Natural killer cell (primary cell): ENCODE data around the gene VWA8. TPM values are rescaled to one million over a fixed set of nuclear protein-coding genes. Genes with fewer than 3 reads are reported as not detected.
A peak's percentile ranks its signal among the peaks of the same experiment; 100 is the strongest.

Source experiments
- ATAC-seq, 3 donors: fragments of 150-1000 bp in 2 of 3; fragments of 200-7000 bp in 1 of 3; cut with Tn5 transposase; 1 replicate in 1 of 3; 2 replicates in 2 of 3; pipeline ENCODE4 v1.10.0; 2021; ENCODE audit warnings: mild to moderate bottlenecking in 2 of 3, moderate library complexity in 2 of 3
- DNase-seq, 2 donors: peaks; one replicate each; pipeline versions ENCODE4 v3.0.0 to v3.0.0-alpha.2; 2013 to 2021; ENCODE audit warnings: mixed read lengths in 1 of 2
- H3K27ac ChIP-seq: one replicate; pipeline ENCODE4 v1.5.1; 2013; ENCODE audit warnings: mild to moderate bottlenecking, low read length
- H3K27me3 ChIP-seq: one replicate; pipeline ENCODE4 v1.6.1; 2013; ENCODE audit warnings: low read length; ENCODE audit not compliant: control insufficient read depth, insufficient read depth
- H3K36me3 ChIP-seq: one replicate; pipeline ENCODE4 v1.6.1; 2013; ENCODE audit warnings: low read length; ENCODE audit not compliant: control insufficient read depth, insufficient read depth
- H3K4me1 ChIP-seq: one replicate; pipeline ENCODE4 v1.6.1; 2013; ENCODE audit warnings: low read length; ENCODE audit not compliant: control insufficient read depth, insufficient read depth
- H3K4me3 ChIP-seq: one replicate; pipeline ENCODE4 v1.5.1; 2013; ENCODE audit warnings: low read length
- H3K9me3 ChIP-seq: one replicate; pipeline ENCODE4 v1.6.1; 2013; ENCODE audit warnings: low read length; ENCODE audit not compliant: control insufficient read depth, insufficient read depth
- H3K27ac Mint-ChIP-seq, 2 donors: one replicate each; pipeline ENCODE4 v1.8.0; 2022; ENCODE audit warnings: mild to moderate bottlenecking in 2 of 2, mixed read lengths in 2 of 2, moderate library complexity in 1 of 2
- H3K27me3 Mint-ChIP-seq, 2 donors: one replicate each; pipeline ENCODE4 v1.8.0; 2022; ENCODE audit warnings: low read depth in 2 of 2, mixed read lengths in 2 of 2
- H3K36me3 Mint-ChIP-seq: one replicate; pipeline ENCODE4 v1.8.0; 2022; ENCODE audit warnings: mixed read lengths
- H3K4me1 Mint-ChIP-seq, 2 donors: one replicate each; pipeline ENCODE4 v1.8.0; 2022; ENCODE audit warnings: mixed read lengths in 2 of 2
- H3K4me3 Mint-ChIP-seq: one replicate; pipeline ENCODE4 v1.8.0; 2022; ENCODE audit warnings: mild to moderate bottlenecking, moderate library complexity, mixed read lengths
- H3K9me3 Mint-ChIP-seq, 2 donors: one replicate each; pipeline ENCODE4 v1.8.0; 2022; ENCODE audit warnings: mixed read lengths in 2 of 2
- WGBS: methylation state at CpG from one replicate; pipeline ENCODE4 v1.1.7; 2013; ENCODE audit warnings: missing lambda C conversion rate; ENCODE audit not compliant: insufficient coverage; 5-methylcytosine and 5-hydroxymethylcytosine counted together
- intact Hi-C: fragments of 100-400 bp; cut with micrococcal nuclease; formaldehyde crosslinking; loops from one replicate; pipeline ENCODE4 v1.14.2; 2022
- total RNA-seq, 4 donors: library from RNA; stranded (reverse); fragments of 120-200 nt in 1 of 4; gene quantifications; one replicate each; pipeline versions ENCODE4 v1.2.3 to v1.2.4, GENCODE V29; 2013 to 2022
- TF ChIP-seq, protein P1 (sequence below): fragments of 200-600 bp; IDR thresholded peaks from one replicate; pipeline ENCODE4 v1.8.0; 2022; ENCODE audit warnings: antibody characterized with exemption

Gene VWA8
- total RNA-seq, 3 donors from 2014 or later (not counting 1 experiment from before 2014, with no cell fraction given) = 21.9 to 27.5 (median 22.6) TPM

DNA sequence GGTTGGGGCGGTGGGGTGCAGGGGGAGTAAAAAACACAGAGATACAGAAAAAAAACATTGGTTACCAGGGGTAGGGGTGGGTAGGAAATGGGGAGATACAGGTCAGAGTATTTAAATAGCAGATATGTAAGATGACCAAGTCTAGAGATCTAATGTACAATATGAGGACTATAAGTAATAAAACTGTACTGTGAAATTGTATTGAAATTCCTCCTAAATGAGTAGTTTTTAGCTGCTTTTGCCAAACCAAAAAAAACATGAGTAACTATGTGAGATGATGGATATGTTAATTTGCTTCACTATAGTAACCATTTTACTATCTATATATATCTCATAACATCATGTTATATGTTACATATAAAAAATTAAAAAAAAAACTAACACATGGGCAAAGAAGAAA lies 29.6 kb downstream of the VWA8 start:
- no peak overlapping the region for H3K27ac Mint-ChIP-seq
- no peaks in the 10 kb centered on the region for H3K27me3 Mint-ChIP-seq
- WGBS = 100% methylated on average over 1 of the region's 1 CpG

DNA sequence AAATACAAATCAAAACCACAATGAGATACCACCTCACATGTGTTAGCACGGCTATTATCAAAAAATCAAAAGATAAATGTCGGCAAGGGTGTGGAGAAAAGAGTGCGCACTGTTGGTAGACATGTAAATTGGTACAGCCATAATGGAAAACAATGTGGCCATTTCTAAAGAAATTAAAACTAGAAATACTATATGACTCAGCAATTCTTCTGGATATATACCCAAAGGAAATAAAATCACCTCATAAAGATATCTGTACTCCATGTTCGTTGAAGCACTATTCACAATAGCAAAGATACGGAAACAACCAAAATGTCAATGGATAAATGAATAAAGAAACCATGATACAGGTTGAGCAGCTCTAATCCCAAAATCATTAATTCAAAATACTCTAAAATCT lies 30.8 kb downstream of the VWA8 start:
- H3K36me3 Mint-ChIP-seq = peaks cover 18% of the 10 kb centered on the region
- H3K27ac Mint-ChIP-seq = no peak overlapping the region
- WGBS = 89% methylated on average over 2 of the region's 5 CpGs
- peaks cover 0 to 1% of the 10 kb centered on the region in 2 donors for H3K9me3 Mint-ChIP-seq
- Histone ChIP-seq H3K4me3 (no peak overlapping the region), H3K4me1 (no peaks in the 10 kb centered on the region), H3K27ac (no peak overlapping the region), H3K36me3 (no peaks in the 10 kb centered on the region), H3K27me3 (no peaks in the 10 kb centered on the region), H3K9me3 (peaks cover 4% of the 10 kb centered on the region)
- ATAC-seq (no peak), DNase-seq (no peak)
- TF ChIP-seq, protein P1, sequence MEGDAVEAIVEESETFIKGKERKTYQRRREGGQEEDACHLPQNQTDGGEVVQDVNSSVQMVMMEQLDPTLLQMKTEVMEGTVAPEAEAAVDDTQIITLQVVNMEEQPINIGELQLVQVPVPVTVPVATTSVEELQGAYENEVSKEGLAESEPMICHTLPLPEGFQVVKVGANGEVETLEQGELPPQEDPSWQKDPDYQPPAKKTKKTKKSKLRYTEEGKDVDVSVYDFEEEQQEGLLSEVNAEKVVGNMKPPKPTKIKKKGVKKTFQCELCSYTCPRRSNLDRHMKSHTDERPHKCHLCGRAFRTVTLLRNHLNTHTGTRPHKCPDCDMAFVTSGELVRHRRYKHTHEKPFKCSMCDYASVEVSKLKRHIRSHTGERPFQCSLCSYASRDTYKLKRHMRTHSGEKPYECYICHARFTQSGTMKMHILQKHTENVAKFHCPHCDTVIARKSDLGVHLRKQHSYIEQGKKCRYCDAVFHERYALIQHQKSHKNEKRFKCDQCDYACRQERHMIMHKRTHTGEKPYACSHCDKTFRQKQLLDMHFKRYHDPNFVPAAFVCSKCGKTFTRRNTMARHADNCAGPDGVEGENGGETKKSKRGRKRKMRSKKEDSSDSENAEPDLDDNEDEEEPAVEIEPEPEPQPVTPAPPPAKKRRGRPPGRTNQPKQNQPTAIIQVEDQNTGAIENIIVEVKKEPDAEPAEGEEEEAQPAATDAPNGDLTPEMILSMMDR = no peak
- no peak overlapping the region for H3K4me3 Mint-ChIP-seq
- intact Hi-C loops = no loop called here
- peaks cover 23 to 25% of the 10 kb centered on the region in 2 donors for H3K4me1 Mint-ChIP-seq
- H3K27me3 Mint-ChIP-seq = no peaks in the 10 kb centered on the region

More for the DNA sequence above, 29.6 kb downstream of the VWA8 start:
- intact Hi-C loops = no loop called here
- Mint-ChIP-seq H3K4me1 (peaks cover 18 to 19% of the 10 kb centered on the region in 2 donors), H3K4me3 (no peak overlapping the region), H3K36me3 (peaks cover 12% of the 10 kb centered on the region), H3K9me3 (no peaks in the 10 kb centered on the region)
- no peak overlapping the region for H3K27ac ChIP-seq
- no peak overlapping the region for H3K4me3 ChIP-seq
- TF ChIP-seq, protein P1 = no peak
- no peaks in the 10 kb centered on the region for H3K9me3 ChIP-seq
- H3K27me3 ChIP-seq = no peaks in the 10 kb centered on the region
- H3K4me1 ChIP-seq = no peaks in the 10 kb centered on the region
- ATAC-seq (no peak), DNase-seq (no peak)
- no peaks in the 10 kb centered on the region for H3K36me3 ChIP-seq

DNA sequence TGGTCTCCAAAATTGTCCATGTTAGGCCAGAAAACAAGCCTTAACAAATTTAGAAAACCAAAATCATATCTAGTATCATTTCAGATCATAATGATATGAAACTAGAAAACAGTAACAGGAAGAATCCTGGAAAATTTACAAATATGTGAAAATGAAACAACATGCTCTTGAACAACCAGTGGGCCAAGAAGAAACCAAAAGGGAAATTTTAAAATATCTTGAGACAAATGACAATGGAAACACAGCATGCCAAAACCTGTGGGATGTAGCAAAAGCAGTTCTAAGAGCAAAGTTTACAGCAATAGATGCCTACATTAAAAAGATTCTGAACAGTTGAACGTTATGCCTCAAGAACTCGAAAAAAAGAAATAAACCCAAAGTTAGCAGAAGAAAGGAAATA lies 32.6 kb downstream of the VWA8 start:
- intact Hi-C loops = no loop called here
- WGBS = 45% methylated on average over 2 of the region's 2 CpGs

More for the DNA sequence above, 32.6 kb downstream of the VWA8 start:
- Mint-ChIP-seq H3K9me3 (peaks cover 6 to 8% of the 10 kb centered on the region in 2 donors), H3K27me3 (no peaks in the 10 kb centered on the region), H3K4me3 (peak overlapping the region; percentile 67), H3K4me1 (peaks cover 26 to 32% of the 10 kb centered on the region in 2 donors), H3K27ac (peak overlapping the region; percentile 18 to 56), H3K36me3 (peaks cover 36% of the 10 kb centered on the region)
- no peaks in the 10 kb centered on the region for H3K27me3 ChIP-seq
- DNase-seq = no peak
- TF ChIP-seq, protein P1 = no peak
- no peaks in the 10 kb centered on the region for H3K36me3 ChIP-seq
- H3K9me3 ChIP-seq = peaks cover 7% of the 10 kb centered on the region
- H3K4me3 ChIP-seq = no peak overlapping the region
- no peaks in the 10 kb centered on the region for H3K4me1 ChIP-seq
- ATAC-seq = no peak
- H3K27ac ChIP-seq = no peak overlapping the region
